C4-2B (cell line): Measurements from ENCODE around the gene IBSP.

Source experiments
- ZFX ChIP-seq: fragments of 450-650 bp; IDR thresholded peaks from 2 replicates; pipeline ENCODE4 v1.6.1; 2017
- TF ChIP-seq, protein P1 (sequence below): fragments of 450-650 bp; conservative IDR thresholded peaks from 2 replicates; pipeline ENCODE4 v1.5.1; 2017; ENCODE audit warnings: mild to moderate bottlenecking

DNA sequence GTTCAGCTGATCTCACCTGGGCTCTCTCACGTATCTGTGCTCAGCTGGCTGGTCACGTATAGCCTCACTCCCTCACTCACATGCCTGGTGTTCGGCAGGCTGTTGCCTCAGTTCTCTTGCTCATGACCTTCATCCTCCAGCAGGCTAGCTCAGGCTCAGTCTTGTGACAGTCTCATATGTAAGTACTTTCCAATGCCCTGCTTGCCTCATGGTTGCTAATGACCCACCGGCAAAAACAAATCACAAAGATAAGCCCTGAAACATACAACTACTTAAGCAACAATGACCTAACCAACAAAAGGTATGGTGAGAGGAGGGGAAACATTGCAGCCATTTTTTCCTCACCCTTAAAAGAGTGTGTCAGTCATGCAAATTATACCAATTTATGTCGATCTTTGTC is 58.4 kb downstream of the IBSP start:
- TF ChIP-seq, protein P1, sequence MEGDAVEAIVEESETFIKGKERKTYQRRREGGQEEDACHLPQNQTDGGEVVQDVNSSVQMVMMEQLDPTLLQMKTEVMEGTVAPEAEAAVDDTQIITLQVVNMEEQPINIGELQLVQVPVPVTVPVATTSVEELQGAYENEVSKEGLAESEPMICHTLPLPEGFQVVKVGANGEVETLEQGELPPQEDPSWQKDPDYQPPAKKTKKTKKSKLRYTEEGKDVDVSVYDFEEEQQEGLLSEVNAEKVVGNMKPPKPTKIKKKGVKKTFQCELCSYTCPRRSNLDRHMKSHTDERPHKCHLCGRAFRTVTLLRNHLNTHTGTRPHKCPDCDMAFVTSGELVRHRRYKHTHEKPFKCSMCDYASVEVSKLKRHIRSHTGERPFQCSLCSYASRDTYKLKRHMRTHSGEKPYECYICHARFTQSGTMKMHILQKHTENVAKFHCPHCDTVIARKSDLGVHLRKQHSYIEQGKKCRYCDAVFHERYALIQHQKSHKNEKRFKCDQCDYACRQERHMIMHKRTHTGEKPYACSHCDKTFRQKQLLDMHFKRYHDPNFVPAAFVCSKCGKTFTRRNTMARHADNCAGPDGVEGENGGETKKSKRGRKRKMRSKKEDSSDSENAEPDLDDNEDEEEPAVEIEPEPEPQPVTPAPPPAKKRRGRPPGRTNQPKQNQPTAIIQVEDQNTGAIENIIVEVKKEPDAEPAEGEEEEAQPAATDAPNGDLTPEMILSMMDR = no peak
- TF ChIP-seq ZFX = no peak
